OCI-LY7 (cell line): ENCODE data around the gene APBA1.

Experiments used
- CTCF ChIP-seq: fragments of 200-600 bp; sonication (generic); conservative IDR thresholded peaks from 2 replicates; pipeline ENCODE4 v1.5.1; 2014; ENCODE audit warnings: mild to moderate bottlenecking, antibody characterized with exemption, low read length, moderate library complexity, mixed read lengths
- EZH2phosphoT487 ChIP-seq: fragments of 200-600 bp; sonication (generic); IDR thresholded peaks from 2 replicates; pipeline ENCODE4 v1.6.1; 2018; ENCODE audit warnings: low read depth, borderline replicate concordance, mild to moderate bottlenecking, mixed run types, antibody characterized with exemption, low read length, moderate library complexity, mixed read lengths

- TF ChIP-seq CTCF: no peak
- TF ChIP-seq EZH2phosphoT487: no peak
Observed at GRCh38 chr9:69619233-69619632, 52.9 kb downstream of the APBA1 start.
